Motor neuron (in vitro differentiated cells): ENCODE measurements around the gene GATA3. TPM values are rescaled to one million over a fixed set of nuclear protein-coding genes. Genes with fewer than 3 reads are reported as not detected.

Experiments used
- ATAC-seq, 8 experiments: fragments of 200-7000 bp; cut with Tn5 transposase; replicated peaks in 6 of 8; 2 replicates each; pipeline ENCODE4 v1.8.0; 2021; ENCODE audit warnings: mild to moderate bottlenecking in 8 of 8, moderate library complexity in 8 of 8
- H3K27ac ChIP-seq, 2 donors: fragments of 250-450 bp; sonication (Bioruptor Pico); 2 replicates each; pipeline ENCODE4 v1.9.0; 2021; ENCODE audit warnings: antibody characterized with exemption in 2 of 2, mild to moderate bottlenecking in 2 of 2, moderate library complexity in 1 of 2
- H3K4me1 ChIP-seq, 2 donors: fragments of 250-450 bp; sonication (Bioruptor Pico); replicated peaks in 1 of 2; 2 replicates each; pipeline ENCODE4 v1.6.1; 2021; ENCODE audit warnings: antibody characterized with exemption in 2 of 2, mild to moderate bottlenecking in 2 of 2, moderate library complexity in 1 of 2
- H3K4me3 ChIP-seq, 5 donors: fragments of 250-450 bp; sonication (Bioruptor Pico); 2 replicates each; pipeline ENCODE4 v1.9.0; 2021; ENCODE audit warnings: antibody characterized with exemption in 5 of 5, mild to moderate bottlenecking in 5 of 5, moderate library complexity in 4 of 5
- WGBS, 10 experiments: fragments of 450-650 bp; shearing (Covaris generic); methylation state at CpG; one replicate each; pipeline ENCODE4 v1.0.0; 2022; 5-methylcytosine and 5-hydroxymethylcytosine counted together
- in situ Hi-C, 9 experiments: fragments of 400-800 bp; cut with MboI; loops; one replicate each; pipeline ENCODE4 v1.15.0; 2021; ENCODE audit warnings: low sequenced_read_pairs in 9 of 9, low pct_unique_long_range_greater_than_20kb in 2 of 9; ENCODE audit not compliant: unreplicated experiment in 9 of 9
- total RNA-seq, 8 experiments: library from RNA; unstranded; fragments of 300-600 nt; gene quantifications; 2 replicates each; pipeline versions ENCODE4 v1.2.3 to v1.2.4, GENCODE V29; 2022

Gene GATA3
- total RNA-seq, 8 experiments from 2014 or later: 0.11 to 3.2 (median 0.42) TPM

DNA sequence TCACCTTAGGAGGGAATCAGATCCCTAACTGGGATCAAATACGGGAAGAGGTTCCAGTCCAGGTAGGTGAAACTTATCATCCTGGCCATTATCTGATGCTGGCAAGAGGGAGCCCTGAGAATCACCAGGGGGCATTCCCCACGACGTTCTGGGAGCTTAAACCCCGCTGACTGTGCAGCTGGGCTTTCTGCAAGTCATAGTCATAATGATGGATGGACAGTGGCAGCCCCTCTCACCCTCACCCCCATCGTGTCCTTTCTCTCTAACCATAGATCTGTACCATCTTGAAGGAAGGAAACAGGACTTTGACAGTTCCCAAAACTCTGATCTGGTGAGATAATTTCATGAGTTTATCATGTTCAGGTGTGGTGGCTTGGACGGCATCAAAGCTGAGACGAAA lies 50.2 kb downstream of the GATA3 start:
- H3K27ac ChIP-seq: no peak overlapping the region

DNA sequence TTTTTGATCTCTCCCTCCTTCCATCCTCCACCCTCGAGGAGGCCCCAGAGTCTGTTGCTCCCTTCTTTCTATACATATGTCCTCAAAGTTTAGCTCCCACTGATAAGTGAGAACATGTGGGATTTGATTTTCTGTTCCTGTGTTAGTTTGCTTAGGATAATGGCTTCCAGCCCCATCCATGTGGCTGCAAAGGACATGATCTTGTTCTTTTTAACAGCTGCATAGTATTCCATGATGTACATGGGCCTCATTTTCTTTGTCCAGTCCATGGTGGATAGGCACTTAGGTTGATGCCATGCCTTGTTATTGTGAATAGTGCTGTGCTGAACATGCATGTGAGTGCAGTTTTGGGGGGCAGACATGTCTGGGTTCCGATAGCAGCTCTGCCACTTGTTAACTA lies 51.4 kb downstream of the GATA3 start:
- ATAC-seq: no peak
- in situ Hi-C loops: no loop called here
- no peak overlapping the region for H3K4me3 ChIP-seq
- no peak overlapping the region for H3K27ac ChIP-seq
- WGBS, 10 experiments: 0 to 100% (median 83%) methylated on average over 1 to 2 of the region's 2 CpGs; no CpG with 5 or more reads in 2 of the 10 experiments
- H3K4me1 ChIP-seq: no peaks in the 10 kb centered on the region

More for the DNA sequence above, 50.2 kb downstream of the GATA3 start:
- H3K4me3 ChIP-seq: no peak overlapping the region
- WGBS, 10 experiments: 16 to 83% (median 75%) methylated on average over 1 to 7 of the region's 7 CpGs; no CpG with 5 or more reads in 3 of the 10 experiments
- in situ Hi-C loops: no loop called here
- no peaks in the 10 kb centered on the region for H3K4me1 ChIP-seq
- no peak for ATAC-seq

DNA sequence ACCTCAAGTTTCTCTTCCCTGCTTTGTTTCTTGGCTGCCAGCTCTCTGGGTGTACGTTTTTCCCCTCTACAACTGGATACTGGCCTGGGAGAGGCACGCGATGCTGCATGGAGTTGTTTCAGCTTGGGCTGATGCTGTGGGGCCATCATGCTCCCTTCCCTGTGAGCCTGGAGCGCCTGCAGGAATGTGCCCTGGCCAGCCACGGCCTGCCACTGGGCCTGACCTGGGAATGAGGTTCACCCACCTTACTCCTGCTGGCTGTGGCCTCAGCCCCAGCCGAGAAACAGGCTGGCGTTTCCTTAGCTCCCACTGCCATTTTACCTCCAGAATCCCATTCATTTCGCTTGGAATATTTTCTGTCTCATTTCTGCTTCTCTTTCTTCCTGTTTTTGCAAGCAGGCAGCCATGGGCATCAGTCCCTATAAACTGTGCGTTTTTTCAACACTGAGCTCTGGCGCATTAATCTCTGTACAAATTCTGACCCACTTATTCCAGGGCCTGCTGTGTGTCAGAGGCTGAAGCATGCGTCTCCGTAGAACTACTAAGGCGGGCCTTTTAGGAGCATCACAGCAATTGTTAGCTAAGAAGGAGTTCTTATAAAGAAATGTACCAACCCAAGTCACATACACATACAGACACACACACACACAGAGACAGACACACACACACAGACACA lies 57.9 kb downstream of the GATA3 start:
- H3K4me3 ChIP-seq: no peak overlapping the region
- in situ Hi-C loops: no loop called here
- 33 to 94% (median 80%) methylated on average over 1 to 11 of the region's 13 CpGs; no CpG with 5 or more reads in 1 of the 10 experiments for WGBS, 10 experiments
- no peaks in the 10 kb centered on the region for H3K4me1 ChIP-seq
- no peak overlapping the region for H3K27ac ChIP-seq
- no peak for ATAC-seq

DNA sequence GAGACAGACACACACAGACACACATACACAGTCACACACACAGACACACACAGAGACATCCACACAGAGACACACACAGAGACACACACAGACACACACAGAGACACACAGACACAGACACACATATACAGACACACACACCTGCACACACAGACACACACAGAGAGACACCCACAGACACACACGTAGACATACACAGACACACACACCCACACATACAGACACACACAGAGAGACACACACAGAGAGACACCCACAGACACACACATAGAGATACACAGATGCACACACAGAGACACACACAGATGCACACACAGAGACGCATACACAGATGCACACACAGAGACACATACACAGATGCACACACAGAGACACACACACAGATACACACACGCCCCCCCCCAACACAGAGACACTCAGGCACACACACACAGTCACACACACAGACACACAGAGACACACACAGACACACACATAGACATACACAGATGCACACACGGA lies 58.5 kb downstream of the GATA3 start:
- in situ Hi-C loops: no loop called here
- WGBS, 10 experiments: 100% methylated on average over 1 of the region's 4 CpGs; no CpG with 5 or more reads in 9 of the 10 experiments
- no peak overlapping the region for H3K27ac ChIP-seq
- ATAC-seq: no peak
- no peak overlapping the region for H3K4me3 ChIP-seq
- H3K4me1 ChIP-seq: no peaks in the 10 kb centered on the region

DNA sequence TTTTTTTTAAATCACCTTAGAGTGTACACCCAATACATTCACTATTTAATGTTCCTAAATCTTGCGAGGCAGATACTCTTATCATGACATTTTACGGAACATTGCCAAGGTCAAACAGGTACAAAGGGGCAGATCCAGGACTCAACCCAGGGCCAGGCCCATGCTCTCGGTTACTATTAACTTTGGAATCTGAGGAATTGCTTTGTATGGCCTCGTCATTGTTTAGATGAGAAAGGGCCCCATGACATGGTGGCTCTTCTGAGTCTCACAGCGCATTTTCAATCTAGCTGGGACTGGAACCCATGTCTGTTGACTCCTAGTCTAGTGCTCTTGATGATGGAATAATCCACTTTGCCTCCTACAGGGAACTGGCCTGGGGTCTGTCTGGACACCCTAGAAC lies 59.1 kb downstream of the GATA3 start:
- ATAC-seq: no peak
- 39 to 100% (median 92%) methylated on average over 2 to 5 of the region's 5 CpGs; no CpG with 5 or more reads in 2 of the 10 experiments for WGBS, 10 experiments
- no peak overlapping the region for H3K4me3 ChIP-seq
- no peak overlapping the region for H3K27ac ChIP-seq
- no peaks in the 10 kb centered on the region for H3K4me1 ChIP-seq
- in situ Hi-C loops: no loop called here

DNA sequence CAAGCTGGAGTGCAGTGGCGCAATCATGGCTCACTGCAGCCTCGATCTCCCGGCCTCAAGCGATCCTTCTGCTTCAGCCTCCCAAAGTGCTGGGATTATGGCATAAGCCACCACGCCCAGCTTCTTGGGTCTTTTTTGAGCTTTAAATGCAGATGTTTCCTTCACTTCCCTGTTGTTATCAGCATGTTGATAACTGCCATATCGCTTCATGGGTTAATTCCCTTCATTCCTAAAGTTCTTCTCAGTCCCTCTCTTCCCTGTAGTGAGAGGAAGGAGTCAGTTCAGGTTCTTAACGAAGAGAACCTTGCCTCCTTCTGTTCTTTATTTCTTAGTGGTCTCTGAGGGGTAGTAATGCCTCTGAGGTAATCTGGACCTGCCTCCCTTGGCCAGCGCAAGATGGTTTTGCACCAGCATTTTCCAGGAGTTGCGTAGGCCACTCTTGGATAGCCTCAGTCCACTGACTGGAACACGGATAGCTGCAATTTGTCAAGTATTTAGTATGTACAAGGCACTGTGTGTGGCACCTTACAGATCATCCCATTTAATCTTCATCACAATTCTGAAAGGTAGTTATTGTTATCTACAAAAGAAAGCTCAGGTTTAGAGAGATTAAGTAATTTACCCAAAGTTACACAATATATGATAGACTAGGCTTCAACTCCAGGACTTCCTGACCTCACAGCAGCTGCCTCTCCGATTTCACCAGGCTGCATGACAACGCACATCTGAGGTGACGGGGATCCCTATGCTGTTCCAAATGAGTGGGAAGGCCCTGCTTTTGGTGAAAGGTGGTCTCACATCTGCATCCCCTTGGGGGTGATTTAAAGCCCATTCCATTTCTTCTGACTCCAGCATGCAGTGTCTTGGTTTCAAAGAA lies 60.5 kb downstream of the GATA3 start:
- in situ Hi-C loops: no loop called here
- ATAC-seq: no peak
- 38 to 99% (median 83%) methylated on average over 2 to 8 of the region's 13 CpGs; no CpG with 5 or more reads in 1 of the 10 experiments for WGBS, 10 experiments
- Histone ChIP-seq H3K27ac (no peak overlapping the region), H3K4me1 (no peaks in the 10 kb centered on the region), H3K4me3 (no peak overlapping the region)

DNA sequence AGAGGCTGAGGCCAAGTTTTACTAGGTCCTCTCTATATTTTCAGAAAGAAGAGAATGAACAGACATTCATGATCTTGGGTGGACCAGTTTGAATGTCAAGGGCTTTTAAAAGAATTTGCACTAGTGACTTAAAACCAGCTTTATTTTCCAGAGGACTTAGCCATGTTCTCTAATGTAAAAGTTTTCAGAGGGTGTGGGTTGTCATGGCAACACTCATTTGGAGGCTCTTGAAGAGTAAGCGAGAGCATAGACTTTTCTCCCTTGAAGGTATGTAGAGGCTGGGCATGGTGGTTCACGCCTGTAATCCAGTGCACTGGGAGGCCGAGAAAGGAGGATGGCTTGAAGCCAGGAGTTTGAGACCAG lies 61.1 kb downstream of the GATA3 start:
- 0 to 100% (median 93%) methylated on average over 2 to 3 of the region's 3 CpGs; no CpG with 5 or more reads in 4 of the 10 experiments for whole genome bisulfite sequencing, 10 experiments
- Histone ChIP-seq H3K4me3 (no peak overlapping the region), H3K27ac (no peak overlapping the region), H3K4me1 (no peaks in the 10 kb centered on the region)
- ATAC-seq: no peak
- in situ Hi-C loops: no loop called here

DNA sequence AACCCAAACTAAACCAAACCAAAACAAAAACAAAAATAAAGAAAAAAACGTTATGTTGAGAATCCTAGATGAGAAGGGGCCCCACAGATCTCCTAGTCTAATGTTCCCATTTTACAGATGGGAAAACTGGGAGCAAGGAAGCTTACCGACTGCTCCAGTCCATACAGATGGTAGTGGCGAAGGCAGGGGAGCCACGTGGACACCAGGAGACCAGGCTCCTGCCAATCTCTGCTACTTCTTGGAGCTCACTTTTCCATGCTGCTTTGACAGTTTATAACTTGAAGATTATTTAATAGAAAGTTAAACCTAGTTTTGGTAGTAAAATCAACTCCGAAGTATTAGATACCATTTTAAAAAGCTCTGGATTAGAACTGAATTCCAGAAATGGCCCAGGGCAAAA lies 62.0 kb downstream of the GATA3 start:
- H3K27ac ChIP-seq: no peak overlapping the region
- H3K4me1 ChIP-seq: no peaks in the 10 kb centered on the region
- WGBS, 10 experiments: 11 to 94% (median 51%) methylated on average over 1 to 5 of the region's 5 CpGs
- in situ Hi-C loops: no loop called here
- no peak overlapping the region for H3K4me3 ChIP-seq
- ATAC-seq: no peak

DNA sequence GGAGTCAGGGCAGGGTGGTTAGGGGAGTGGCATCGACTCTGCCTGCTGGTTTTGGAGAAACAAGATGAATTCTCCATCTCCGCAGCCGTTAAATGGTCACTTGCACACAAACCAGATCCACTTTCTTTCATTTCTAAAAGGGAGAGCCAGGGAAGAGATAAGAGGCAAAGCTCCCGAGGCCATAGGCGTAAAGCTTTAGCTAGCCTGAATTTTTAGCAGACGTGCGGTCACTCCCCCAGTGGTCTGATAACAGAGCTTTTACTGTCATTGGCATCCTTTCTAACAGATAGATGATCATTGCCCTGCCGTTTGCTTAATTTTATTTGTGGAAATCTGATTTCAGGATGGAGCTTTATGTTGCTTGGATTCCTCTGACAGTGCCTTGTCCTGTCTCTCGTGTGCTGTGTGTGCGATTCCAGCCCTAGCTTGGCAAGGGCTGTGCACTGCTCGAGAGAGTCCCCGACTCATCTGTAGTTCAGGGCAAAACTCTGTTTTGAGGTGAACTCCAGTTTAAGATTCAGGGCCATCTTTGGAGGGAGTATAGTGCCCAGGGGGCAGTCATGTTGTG lies 62.5 kb downstream of the GATA3 start:
- Histone ChIP-seq H3K27ac (no peak overlapping the region), H3K4me3 (no peak overlapping the region), H3K4me1 (no peaks in the 10 kb centered on the region)
- WGBS, 10 experiments: 20 to 86% (median 78%) methylated on average over 1 to 11 of the region's 12 CpGs; no CpG with 5 or more reads in 2 of the 10 experiments
- ATAC-seq: no peak
- in situ Hi-C loops: no loop called here

DNA sequence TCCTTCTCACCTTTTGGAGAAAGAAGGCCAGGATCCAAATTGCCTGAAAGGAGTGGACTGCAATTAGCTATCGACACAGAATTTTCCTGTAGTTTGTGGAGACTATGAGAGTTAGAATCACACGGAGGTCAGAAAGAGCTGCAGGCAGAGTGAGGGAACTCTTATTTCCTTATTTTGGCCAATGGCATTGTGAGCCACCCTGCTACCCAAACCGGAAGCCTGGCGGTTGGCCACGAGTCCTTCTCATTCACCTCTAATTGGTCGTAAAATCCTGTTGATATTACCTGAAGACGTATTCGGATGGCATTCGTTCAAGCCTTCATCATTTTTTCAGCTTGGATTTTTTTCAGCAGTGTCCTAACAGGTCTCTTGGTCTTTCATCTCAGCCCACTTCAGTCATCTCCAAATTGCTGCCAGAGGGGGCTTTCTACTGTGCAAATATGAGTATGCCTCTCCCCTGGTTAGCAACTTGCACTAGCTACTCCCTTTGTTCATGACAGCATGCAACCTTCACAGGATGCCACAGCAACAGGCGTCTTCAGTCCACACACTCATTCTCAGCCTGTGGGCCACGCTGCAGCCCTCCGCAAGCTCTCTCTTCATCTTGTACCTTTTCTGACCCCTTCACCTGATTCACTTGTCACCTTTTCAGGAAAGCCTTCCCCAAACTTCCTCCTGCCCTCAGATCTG lies 66.9 kb downstream of the GATA3 start:
- in situ Hi-C loops: no loop called here
- H3K4me3 ChIP-seq: no peak overlapping the region
- H3K27ac ChIP-seq: no peak overlapping the region
- WGBS, 10 experiments: 15 to 91% (median 81%) methylated on average over 2 to 8 of the region's 12 CpGs; no CpG with 5 or more reads in 3 of the 10 experiments
- no peak for ATAC-seq
- no peaks in the 10 kb centered on the region for H3K4me1 ChIP-seq

DNA sequence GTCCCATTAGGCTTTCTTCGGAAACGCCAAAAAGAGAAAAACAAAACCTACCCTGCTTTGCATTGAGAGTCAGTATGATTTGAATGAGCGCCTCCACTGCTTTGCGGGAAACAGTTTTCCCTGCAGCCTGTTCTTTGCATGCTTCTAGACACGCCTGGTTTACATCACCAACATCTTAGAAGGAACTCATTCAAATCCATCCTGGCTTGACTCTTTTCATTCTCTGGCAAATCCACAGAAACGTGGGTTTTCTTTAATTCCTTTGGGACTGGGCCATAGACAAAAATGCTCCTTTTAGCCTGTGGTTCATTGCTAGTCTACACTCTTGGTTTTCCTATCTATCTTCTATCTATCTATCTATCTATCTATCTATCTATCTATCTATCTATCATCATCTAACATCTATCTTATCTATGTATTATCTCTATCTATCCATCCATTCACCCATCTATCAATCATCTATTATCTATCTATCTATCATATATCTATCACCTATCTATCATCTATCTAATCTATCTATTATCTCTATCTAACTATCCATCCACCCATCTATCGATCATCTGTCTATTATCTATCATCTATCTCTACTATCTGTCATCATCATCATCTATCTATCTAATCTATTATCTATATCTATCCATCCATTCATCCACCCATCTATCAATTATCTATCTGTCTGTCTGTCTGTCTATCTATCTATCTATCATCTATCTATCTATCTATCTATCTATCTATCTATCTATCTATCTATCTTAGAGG lies 68.3 kb downstream of the GATA3 start:
- WGBS, 10 experiments: 37 to 100% (median 72%) methylated on average over 1 to 7 of the region's 7 CpGs
- no peak for ATAC-seq
- no peak overlapping the region for H3K4me3 ChIP-seq
- no peaks in the 10 kb centered on the region for H3K4me1 ChIP-seq
- no peak overlapping the region for H3K27ac ChIP-seq
- in situ Hi-C loops: no loop called here

DNA sequence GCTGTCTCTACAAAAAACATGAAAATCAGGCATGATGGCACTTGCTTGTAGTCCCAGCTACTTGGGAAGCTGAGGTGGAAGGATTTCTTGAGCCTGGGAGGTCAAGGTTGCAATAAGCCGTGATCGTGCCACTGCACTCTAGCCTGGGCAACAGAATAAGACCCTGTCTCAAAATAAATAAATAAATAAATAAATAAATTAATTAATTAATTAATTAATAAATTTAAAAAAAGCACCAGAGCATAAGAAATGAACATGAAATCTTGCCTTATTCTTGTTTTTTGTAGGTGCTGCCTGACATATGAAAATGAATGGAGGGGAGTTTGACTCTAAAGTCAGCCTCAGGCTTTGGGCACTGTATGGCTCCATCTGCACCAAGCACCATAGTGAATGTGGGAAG lies 69.9 kb downstream of the GATA3 start:
- no peaks in the 10 kb centered on the region for H3K4me1 ChIP-seq
- WGBS, 10 experiments: 0 to 100% (median 61%) methylated on average over 1 to 2 of the region's 2 CpGs; no CpG with 5 or more reads in 4 of the 10 experiments
- no peak for ATAC-seq
- H3K4me3 ChIP-seq: no peak overlapping the region
- no peak overlapping the region for H3K27ac ChIP-seq
- in situ Hi-C loops: no loop called here
